Inflammatory macrophage (primary cell): Measurements from ENCODE around the gene HM13.
"Not testable (repeated sequence)": the region's sequence is repeated elsewhere in the genome, so short reads cannot be mapped to it uniquely, and the experiment has no call there.

Experiments used
- DNase-seq, 2 donors: peaks; one replicate each; pipeline ENCODE4 v3.0.0-alpha.2; 2020 to 2022
- total RNA-seq, 18 experiments: gene quantifications; one replicate each; lab custom pipeline; 2026; ENCODE audit warnings: mixed read lengths in 6 of 18, inconsistent platforms in 2 of 18; lab: John Stamatoyannopoulos, UW

HM13 gene, protein sequence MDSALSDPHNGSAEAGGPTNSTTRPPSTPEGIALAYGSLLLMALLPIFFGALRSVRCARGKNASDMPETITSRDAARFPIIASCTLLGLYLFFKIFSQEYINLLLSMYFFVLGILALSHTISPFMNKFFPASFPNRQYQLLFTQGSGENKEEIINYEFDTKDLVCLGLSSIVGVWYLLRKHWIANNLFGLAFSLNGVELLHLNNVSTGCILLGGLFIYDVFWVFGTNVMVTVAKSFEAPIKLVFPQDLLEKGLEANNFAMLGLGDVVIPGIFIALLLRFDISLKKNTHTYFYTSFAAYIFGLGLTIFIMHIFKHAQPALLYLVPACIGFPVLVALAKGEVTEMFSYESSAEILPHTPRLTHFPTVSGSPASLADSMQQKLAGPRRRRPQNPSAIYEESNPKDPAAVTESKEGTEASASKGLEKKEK
- total RNA-seq: 168 to 492 (median 319) reads per million in 18 experiments

DNA sequence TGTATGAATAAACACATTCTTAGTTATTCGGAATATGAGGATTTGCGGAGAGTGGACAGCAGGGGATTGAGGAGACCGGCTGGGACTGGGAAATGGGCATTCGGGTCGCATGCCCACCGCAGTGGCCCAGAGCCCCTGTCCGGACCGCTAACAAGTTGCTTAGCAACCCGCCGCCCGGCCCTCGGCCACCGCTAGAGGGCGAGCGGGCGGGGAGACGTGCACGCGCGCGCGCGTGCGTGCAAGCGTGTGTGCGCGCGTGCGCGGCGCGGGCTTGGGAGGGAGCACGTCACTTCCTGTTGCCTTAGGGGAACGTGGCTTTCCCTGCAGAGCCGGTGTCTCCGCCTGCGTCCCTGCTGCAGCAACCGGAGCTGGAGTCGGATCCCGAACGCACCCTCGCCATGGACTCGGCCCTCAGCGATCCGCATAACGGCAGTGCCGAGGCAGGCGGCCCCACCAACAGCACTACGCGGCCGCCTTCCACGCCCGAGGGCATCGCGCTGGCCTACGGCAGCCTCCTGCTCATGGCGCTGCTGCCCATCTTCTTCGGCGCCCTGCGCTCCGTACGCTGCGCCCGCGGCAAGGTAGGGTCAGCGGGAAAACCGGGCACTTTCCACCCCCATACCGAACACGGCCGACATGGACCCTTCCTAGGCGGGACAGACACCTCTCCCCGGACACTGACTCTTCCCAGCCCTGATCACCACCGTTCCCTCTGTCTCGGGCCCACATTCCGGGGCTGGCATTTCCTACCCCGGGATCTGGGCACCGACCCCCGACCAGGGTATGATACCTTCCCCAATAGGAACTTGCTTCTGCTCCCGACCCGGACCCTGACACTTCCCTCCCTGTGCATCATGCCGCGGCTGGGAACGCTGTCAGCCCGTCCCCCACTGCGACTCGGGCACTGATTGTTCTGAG lies at the start of gene HM13:
Gene HM13 (plus strand): TSS at position 289 of the 918 bp plus-strand sequence. CDS start 110 bp downstream, at position 399.
- DNase-seq: peak; percentile 92 to 97

DNA sequence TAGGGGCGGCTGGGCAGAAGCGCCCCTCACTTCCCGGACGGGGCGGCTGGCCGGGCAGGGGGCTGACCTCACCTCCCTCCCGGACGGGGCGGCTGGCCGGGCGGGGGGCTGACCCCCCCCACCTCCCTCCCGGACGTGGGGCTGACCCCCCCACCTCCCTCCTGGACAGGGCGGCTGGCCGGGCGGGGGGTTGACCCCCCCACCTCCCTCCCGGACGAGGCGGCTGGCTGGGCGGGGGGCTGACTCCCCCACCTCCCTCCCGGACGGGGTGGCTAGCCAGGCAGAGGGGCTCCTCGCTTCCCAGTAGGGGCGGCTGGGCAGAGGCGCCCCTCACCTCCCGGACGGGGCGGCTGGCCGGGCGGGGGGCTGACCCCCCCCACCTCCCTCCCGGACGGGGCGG lies 43.3 kb upstream of the HM13 start:
- not testable (repeated sequence) for DNase-seq

DNA sequence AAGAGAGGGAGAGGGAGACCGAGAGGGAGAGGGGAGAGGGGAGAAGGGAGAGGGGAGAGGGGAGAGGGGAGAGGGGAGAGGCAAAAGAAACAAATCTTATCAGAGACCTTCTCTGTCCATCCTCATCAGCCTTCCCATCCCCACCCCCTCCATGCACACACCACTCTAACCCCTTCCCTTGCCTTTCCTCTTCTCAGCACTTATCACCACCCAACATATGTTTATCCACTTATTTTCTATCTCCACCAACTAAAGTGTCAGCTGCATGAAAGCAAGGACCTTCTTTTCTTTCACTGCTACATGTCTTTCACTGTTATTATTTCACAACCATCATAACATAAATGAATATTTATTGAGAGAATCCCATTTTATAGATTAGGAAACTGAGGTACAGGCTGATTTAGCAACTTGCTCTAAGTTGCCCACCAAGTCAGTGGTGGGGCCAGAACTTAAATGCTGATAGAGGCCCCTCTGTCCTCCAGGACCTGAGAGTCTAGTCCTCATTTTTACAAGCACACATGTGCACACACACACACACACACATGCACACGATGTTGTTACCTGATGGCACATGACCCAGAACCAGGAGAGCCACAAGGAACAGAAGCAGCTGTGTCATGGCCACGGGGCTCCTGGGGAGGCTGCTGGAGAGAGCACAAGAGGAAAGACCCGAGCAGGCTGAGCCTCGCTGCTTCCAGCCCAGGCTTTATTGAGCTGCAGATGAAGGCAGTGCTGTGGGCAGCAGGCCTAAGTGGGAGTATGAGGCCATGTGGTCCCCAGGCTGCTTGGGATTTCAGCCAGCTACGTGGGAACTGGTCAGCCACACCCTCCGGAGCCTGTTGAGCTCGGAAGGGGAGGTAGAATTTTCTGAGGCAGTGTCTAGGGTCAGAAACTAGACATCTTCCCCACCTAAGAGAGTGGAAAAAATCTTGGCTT lies 41.6 kb upstream of the HM13 start:
- DNase-seq: no peak

DNA sequence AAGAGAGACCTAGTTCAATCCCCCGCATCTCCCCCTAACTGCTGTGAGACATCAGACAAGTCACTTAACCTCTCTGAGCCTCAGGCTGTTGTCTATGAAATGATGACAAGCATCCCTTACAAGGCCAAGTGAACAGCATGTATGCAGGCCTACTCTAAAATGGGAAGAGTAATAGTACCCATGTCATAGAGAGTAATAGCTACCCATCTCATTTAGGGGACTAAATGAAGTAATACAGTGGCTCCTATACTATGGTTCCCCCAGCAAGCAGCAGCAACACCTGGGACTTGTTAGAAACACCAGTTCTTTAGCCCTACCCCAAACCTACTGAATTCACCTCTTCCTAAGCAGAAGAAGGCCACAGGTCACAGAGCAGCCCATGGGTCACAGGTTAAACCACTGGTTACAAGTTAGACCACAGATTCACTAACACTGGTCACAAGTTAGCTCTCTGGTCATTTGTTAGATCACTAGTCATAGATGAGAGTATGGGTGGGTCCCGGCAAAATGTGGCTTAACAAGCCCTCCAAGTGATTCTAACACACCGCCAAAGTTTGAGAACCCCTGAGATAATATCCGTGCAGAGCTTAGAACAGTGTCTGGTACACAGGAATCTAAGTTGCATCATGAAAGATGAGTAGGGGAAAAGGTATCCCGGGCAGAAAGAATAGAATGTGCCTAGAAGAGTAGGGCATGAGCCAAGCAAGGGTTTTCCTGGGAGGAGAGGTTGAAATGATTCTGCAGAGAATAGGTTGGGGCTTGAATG lies 40.7 kb upstream of the HM13 start:
- no peak for DNase-seq

DNA sequence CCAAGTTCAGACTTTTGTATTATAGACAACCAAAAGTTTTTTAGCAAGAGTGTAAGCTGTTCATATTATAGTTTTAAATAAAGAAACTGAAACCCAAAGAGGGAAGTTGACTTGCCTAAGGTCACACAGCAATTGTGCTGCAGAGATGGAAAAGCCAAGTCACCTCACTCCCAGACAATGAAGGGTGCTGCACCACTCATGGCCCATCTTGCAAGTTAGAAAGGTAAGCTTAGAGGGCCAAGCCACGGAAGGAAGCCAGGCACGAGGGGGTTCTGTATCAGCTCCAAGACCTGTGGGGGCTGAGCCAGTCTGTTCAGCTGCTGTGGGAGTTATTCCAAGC lies 40.2 kb upstream of the HM13 start:
- DNase-seq: peak; percentile 31 to 34

DNA sequence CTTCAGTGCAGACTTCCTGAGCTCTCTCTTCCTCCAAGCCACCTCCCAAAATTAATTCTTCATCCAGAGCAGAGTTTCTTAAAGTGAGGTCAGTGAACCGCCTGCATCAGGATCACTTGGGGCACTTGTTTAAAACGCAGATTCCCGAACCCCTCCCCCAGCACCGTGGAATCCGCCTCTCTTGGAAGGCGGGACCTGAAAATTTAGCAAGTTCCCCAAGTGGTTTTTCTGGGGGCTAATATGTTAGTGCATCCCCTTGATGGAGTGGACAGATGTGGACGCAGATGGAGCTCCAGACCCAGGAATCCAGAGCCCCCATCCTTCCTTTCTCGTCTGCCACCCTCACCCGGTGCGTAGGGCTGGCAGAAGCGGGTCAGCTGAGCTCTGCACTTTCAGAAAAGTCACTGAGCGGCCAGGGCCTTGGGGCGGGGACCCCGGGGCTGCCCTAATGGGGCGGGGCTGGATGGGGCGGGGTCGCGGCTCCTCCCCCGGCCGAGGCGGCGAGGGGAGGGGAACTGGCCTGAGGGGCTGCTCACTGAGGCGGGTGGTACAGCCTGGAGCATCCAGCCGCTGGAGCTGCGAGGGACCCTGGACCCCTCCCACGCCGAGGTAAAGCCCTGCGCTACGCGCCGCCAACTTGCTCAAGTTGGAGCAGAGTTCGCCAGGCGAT lies 39.3 kb upstream of the HM13 start, which contains the start of the genes DEFB124 and REM1:
Gene DEFB124 (minus strand): TSS at position 370 of the 670 bp plus-strand sequence. CDS start 2,114 bp downstream, outside the sequence.
Gene REM1 (plus strand): TSS at position 531 of the 670 bp plus-strand sequence. CDS start 1,158 bp downstream, outside the sequence.
- no peak for DNase-seq

DNA sequence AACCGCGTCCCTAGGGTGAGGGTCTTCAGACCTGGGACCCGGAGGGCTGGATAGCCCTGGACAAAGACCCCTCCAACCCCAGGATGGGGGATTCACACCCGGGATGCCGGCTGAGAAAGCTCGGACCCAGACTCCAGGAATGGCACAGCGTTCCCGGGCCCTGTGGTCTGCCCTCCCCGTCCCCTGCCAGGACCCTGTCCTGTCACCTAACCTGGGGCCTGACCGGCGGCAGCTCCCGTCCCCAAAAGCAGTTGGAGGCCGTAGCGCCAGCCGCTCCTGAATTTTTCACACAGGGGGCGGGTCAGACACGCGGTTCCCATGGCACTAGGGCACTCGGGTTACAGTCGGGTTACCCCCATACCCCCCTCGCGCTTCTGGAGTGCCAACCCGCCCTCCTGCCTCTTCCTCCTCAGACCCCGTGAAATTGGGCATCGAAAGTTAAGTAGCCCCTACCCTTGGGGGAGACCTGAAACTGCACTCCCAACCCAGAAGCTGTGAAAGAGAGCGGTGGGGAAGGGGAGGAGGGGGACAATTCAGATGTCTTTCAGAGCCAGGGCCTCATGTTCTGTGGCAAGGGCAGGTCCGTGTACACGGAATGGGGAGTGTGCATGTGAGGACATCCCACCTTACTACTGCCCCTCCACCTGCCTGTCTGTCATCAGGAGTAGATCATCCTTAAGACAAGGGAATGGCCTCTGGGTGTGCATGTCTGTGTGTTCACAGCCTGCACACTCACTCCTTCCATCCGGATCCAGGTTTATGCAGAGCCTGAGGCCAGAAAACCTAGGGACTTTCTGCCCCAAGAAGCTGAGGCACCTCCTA lies 38.6 kb upstream of the HM13 start:
- no peak for DNase-seq

DNA sequence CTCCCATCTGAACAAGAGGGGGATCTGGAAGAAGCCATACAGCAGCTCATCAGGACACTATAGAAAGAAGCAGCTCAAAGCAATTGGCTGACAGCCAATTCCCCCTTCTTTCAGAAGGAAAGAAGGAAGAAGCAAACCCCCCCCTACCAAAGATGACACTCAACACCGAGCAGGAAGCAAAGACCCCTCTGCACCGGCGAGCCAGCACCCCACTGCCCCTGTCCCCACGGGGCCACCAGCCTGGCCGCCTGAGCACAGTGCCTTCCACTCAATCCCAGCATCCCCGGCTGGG lies 38.0 kb upstream of the HM13 start:
- DNase-seq: no peak

DNA sequence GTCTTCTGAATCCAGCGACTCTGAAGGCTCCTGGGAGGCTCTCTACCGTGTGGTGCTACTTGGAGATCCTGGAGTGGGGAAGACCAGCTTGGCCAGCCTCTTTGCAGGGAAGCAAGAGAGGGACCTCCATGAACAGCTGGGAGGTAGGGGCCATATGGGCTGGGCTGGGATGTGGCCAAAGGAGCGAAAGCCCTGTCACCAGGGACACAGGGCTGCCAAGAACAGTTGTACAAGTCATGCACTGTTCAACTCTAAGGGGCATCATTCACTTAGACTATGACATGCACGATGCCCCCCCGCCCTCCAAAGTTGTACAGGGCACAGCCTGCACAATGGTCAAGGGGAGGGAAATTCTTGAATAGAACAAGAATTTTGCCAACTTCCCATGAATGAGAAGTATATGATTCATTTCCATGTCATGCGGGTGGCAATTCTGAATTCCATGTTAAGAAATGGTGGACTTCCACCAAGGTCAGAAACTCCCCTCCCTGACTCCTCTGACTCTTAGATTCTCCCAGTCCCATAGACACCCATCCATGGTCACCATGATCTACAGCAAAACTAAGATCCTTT lies 37.5 kb upstream of the HM13 start:
- no peak for DNase-seq

DNA sequence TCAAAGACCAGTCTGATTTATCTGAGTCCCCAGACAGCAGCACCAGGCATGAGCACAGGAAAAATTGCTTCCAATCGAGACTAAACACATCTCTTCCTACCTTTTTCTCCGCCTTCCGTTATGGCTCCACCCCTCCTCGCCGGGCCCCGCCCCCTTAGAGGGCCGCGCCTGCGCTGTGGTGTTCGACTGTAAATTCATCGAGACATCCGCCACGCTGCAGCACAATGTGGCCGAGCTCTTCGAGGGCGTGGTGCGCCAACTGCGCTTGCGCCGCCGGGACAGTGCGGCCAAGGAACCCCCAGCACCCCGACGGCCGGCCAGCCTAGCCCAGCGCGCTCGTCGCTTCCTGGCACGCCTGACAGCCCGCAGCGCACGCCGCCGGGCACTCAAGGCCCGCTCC lies 30.2 kb upstream of the HM13 start:
- DNase-seq: peak in 1 of 2 donors; percentile 14

DNA sequence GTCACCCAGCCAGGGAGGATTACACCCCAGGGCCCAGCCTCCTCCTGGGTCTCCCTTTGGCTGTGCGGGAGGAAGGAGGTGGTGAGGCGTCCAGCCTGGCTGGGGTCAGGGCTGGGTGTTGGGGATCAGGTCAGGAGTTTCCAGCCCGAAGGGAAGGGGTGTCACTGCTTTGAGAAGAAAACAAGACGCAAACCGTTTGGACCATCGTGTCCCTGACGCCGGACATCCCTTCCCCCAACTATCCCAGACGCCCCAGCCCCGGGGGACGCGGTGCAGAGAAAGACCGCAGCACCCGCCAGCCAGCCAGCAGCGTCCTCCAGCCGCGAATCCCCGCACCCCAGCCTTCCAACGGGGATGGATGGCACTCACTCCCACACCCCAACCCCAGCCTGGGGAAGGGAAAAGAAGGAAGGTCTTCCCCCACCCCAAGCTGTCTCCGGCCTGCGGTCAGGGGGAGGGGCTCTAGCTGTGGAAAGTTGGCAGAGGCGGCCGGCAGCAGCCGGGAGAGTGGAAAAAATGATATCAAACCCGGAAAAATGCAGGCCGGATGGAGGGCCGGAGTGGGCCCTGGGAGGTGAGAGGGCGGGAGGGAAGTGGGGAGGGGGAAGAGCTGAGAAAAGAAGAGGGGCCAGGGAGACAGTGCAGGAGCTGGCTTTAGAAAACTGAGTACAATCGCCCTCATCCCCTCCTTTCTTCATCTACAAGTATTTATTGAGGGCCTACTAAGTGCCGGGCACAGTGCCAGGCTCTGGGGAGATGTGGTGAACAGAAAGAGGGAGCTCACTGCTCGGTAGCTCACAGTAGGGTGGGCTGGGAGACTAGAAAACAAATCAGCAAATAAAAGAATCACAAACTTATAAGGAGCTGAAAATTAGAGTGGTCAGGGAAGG lies 28.5 kb upstream of the HM13 start:
- DNase-seq: no peak

DNA sequence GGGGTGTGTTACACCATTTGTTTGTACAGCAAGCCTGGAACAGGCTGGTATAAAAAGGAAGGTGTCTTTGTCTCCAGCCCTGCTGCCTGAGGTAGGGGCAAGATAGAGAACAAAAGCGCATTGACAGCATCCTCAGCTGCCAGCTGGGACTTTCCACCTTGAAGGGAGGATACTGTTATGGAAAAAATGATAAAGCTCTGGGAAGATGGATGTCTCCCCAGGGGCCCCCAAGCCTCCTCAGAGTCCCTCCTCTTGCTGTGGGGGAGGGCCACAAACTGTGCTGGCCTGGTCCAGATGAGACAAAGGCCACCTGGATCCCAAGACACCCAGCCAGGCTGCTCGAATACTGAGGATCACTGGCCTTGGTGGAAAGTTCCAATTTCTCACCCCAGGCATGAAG lies 26.1 kb upstream of the HM13 start:
- DNase-seq: no peak

DNA sequence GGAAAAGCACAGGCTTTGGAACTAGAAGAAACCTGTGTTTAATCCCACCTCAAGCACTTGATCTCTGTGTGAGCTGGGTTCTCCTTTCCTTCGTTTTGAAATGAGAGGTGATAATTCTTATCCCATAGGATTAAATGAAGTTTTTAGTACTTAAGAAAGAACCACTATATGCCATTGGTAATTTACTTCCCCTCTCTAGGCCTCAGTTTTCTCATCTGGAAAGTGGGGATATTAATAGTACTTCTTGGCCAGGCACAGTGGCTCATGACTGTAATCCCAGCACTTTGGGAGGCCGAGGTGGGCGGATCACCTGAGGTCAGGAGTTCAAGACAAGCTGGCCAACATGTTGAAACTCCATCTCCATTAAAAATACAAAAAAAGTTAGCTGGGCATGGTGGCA lies 25.1 kb upstream of the HM13 start:
- no peak for DNase-seq

DNA sequence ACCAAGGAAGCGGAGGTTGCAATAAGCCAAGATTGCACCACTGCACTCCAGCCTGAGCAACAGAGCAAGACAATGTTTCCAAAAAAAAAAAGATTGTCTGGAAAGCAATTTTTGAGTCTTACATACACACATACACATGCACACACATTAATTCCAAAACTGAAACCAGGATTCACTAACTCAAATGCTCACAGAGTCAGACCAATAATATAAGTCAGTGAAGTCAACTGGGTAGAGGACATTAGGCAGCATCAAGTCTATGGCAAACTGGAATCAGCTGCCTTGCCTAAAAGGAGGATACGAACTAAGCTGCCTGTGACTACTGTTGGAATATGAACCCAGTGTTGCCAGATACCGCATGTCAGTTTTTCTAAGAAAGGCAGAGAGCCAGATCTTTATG lies 23.5 kb upstream of the HM13 start:
- DNase-seq: no peak

DNA sequence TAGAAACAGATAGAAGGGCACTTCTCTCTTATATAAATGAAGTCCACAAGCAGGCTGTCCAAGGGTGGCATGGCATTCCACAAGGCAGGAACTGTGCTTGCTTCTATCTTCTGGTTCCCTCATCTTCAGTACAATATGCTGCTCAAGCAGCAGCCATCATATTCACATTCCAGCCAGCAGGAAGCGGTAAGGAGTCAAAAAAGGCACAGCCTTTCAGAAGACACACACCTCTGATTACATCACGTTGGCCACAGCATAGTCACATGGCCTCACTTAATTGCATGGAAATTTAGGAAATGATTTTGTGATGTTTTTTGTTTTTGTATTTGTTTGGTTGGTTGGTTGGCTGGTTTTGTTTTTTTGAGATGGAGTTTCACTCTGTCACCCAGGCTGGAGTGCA lies 20.1 kb upstream of the HM13 start:
- peak; percentile 26 to 40 for DNase-seq

DNA sequence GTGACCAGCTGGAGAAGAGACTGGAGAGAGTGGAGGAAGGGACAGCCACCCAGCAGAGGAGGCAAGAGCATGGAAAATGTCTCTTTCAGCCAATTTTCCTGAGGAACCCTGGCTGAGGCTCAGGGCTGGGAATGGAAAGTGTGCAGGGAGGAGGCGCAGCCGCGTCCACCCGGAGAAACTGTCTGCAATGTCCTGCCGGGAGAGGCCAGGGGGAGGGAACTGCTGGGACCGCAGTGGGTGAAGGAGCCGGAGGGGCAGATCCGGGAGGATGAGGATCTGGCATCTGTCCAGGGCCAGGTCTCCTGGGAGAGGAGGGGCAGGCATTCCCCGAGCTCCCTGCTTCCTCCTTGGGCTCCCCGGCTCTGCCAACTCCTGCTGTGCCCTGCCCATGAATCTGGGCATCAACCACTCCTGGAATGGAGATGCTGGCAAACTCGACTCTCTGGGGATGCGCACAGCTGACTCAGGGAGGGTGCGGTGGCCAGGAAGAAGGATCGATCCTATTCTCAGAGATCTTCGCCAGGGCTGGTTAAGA lies 17.4 kb upstream of the HM13 start:
- no peak for DNase-seq

DNA sequence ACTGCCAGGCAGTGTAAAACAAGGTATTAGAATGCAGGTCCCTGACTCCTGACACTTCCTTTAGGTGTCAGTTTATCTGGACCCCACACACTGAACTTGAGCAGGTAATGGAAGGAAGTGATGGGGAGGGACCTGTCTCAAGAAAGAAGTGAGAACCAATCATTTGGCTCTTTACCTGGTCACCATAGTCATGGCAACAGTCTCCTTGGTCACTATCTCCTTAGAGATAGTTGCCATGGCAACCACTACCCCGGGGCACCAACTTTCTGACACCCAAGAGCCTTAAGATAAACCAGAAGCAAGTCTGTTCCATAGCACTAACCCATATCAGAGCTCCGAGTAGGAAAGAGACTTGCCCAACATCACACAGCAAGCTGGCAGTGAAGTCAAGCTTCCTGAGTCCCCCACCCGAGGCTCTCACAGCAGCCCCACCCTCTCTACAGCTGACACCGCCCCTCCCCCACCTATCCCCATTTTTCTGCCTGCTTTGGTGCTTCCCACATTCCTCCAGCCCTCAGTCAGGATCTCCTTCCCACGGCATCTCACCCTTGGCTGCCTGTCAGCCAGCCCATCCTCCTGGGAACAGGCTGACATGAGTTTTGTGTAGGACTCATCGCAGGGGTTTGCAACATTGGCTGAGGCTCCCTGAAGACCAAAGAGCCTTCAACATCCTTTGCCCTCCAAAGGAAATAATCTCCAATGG lies 16.3 kb upstream of the HM13 start:
- DNase-seq: no peak

DNA sequence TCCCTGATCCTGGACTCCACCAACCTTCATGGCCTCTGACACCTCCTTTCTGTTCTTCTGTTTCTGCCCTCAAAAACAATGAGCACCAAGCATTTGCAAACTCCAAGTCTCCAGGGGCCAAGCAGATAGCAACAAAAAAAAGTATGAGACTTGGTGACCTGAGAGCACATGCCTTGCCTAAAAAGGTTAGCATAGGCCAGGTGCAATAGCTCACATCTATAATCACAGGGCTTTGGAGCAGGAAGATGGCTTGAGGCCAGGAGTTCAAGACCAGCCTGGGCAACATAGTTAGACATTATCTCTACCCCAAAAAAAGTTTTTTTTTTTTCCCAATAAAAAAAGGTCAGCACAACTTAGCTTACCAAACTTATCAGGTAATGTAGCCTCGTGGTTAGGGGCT lies 13.7 kb upstream of the HM13 start:
- no peak for DNase-seq
